BE2C (cell line): Measurements from ENCODE around the gene IL36A.

ENCODE experiments used
- DNase-seq: peaks from one replicate; pipeline ENCODE4 v3.0.0-alpha.2; 2020
- H3K27me3 ChIP-seq: fragments of 250-450 bp; sonication (Bioruptor Pico); 2 replicates; pipeline ENCODE4 v1.5.1; 2020; ENCODE audit warnings: mild to moderate bottlenecking
- H3K36me3 ChIP-seq: fragments of 250-450 bp; sonication (Bioruptor Pico); 2 replicates; pipeline ENCODE4 v1.5.1; 2020; ENCODE audit warnings: mild to moderate bottlenecking
- H3K4me1 ChIP-seq: fragments of 250-450 bp; sonication (Bioruptor Pico); 2 replicates; pipeline ENCODE4 v1.5.1; 2020
- H3K4me3 ChIP-seq: 2 replicates; pipeline ENCODE4 v1.5.1; 2011; ENCODE audit warnings: low read depth, low read length
- H3K9me3 ChIP-seq: fragments of 250-450 bp; sonication (Bioruptor Pico); 2 replicates; pipeline ENCODE4 v1.5.1; 2020
- CTCF ChIP-seq: IDR thresholded peaks from 2 replicates; pipeline ENCODE4 v1.5.1; 2012; ENCODE audit warnings: mild to moderate bottlenecking, low read depth, low read length

Gene IL36A

GRCh38 chr2:113052396-113052917 is 47.2 kb downstream of the IL36A start, which contains the start of gene IL36B:
TSS of gene IL36B (minus strand) at chr2:113052867.
- no peaks in the 10 kb centered on the region for H3K27me3 ChIP-seq
- no peak within 1 kb of the TSS for H3K4me3 ChIP-seq
- no peaks in the 10 kb centered on the region for H3K4me1 ChIP-seq
- H3K9me3 ChIP-seq = no peaks in the 10 kb centered on the region
- TF ChIP-seq CTCF = no peak
- no peaks in the 10 kb centered on the region for H3K36me3 ChIP-seq
- no peak for DNase-seq

- DNase-seq = no peak
- H3K27me3 ChIP-seq = no peaks in the 10 kb centered on the region
- no peaks in the 10 kb centered on the region for H3K9me3 ChIP-seq
- no peak overlapping the region for H3K4me3 ChIP-seq
- no peak for TF ChIP-seq CTCF
- no peaks in the 10 kb centered on the region for H3K36me3 ChIP-seq
- no peaks in the 10 kb centered on the region for H3K4me1 ChIP-seq
These were observed 48.4 kb downstream of the IL36A start for GRCh38 chr2:113053666-113054065.

GRCh38 chr2:113054066-113054465 is 48.8 kb downstream of the IL36A start:
- H3K4me1 ChIP-seq = no peaks in the 10 kb centered on the region
- H3K4me3 ChIP-seq = no peak overlapping the region
- no peaks in the 10 kb centered on the region for H3K9me3 ChIP-seq
- H3K36me3 ChIP-seq = no peaks in the 10 kb centered on the region
- no peaks in the 10 kb centered on the region for H3K27me3 ChIP-seq
- TF ChIP-seq CTCF = no peak
- no peak for DNase-seq

- no peaks in the 10 kb centered on the region for H3K27me3 ChIP-seq
- H3K36me3 ChIP-seq = no peaks in the 10 kb centered on the region
- H3K4me3 ChIP-seq = no peak overlapping the region
- no peaks in the 10 kb centered on the region for H3K9me3 ChIP-seq
- H3K4me1 ChIP-seq = no peaks in the 10 kb centered on the region
- no peak for DNase-seq
- TF ChIP-seq CTCF = no peak
These were observed 51.3 kb downstream of the IL36A start for GRCh38 chr2:113056521-113056920.

- no peaks in the 10 kb centered on the region for H3K9me3 ChIP-seq
- DNase-seq = no peak
- H3K4me3 ChIP-seq = no peak overlapping the region
- H3K4me1 ChIP-seq = no peaks in the 10 kb centered on the region
- H3K36me3 ChIP-seq = no peaks in the 10 kb centered on the region
- H3K27me3 ChIP-seq = no peaks in the 10 kb centered on the region
- TF ChIP-seq CTCF = no peak
These were observed 51.9 kb downstream of the IL36A start for GRCh38 chr2:113057117-113057516.
